Stimulated activated CD4-positive, alpha-beta T cell treated with anti-CD3 and anti-CD28 coated beads, Interleukin-12 subunit alpha, Interleukin-12 subunit beta, amount 100 ng/mL, for 24 hours (primary cell): ENCODE data around the gene ISL1.

Source experiments
- DNase-seq, 2 experiments: peaks; one replicate each; pipeline ENCODE4 v3.0.0-alpha.2; 2020; ENCODE audit warnings: low read depth in 2 of 2

Gene ISL1

GRCh38 chr5:51386916-51387883 lies 4.0 kb downstream of the ISL1 start:
- DNase-seq, result no peak

- DNase-seq, result no peak
These were observed 4.6 kb downstream of the ISL1 start for GRCh38 chr5:51387884-51388275.

- no peak for DNase-seq
These were observed 5.4 kb downstream of the ISL1 start for GRCh38 chr5:51388488-51389287.

- DNase-seq, result no peak
These were observed 6.0 kb downstream of the ISL1 start for GRCh38 chr5:51389288-51389576.

DNA sequence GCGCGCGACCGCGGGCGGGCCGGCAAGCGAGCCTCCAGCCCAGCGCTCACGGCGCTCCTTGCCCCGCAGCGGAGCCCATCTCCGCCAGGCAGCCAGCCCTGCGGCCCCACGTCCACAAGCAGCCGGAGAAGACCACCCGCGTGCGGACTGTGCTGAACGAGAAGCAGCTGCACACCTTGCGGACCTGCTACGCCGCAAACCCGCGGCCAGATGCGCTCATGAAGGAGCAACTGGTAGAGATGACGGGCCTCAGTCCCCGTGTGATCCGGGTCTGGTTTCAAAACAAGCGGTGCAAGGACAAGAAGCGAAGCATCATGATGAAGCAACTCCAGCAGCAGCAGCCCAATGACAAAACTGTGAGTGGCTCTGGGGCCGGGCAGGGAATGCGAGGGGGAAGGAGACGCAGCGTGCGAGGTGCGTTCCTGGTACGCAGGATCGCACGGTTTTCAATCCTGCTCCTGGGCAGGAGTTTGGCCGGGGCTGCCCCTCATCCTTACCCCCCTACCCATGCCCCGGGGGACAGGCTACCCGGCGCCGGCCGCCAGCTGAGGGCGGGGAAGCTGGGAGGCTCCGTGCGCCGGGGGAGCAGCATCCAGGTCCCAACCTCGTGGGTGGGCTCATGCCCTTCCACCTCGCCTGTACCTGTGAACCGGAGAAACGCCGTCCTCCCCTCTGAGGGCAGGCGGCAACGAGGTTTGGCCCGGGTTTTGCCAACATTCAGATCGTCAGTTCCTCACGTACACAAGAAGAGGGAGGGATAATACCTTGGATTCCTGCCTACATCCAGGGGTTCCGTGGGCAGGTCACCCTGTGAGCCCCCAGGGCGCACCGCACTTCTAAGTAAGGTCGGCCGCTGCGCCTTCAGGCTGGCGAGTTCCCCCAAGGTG lies 6.6 kb downstream of the ISL1 start:
- no peak for DNase-seq

- DNase-seq, result no peak
These were observed 7.9 kb downstream of the ISL1 start for GRCh38 chr5:51391175-51391574.

DNA sequence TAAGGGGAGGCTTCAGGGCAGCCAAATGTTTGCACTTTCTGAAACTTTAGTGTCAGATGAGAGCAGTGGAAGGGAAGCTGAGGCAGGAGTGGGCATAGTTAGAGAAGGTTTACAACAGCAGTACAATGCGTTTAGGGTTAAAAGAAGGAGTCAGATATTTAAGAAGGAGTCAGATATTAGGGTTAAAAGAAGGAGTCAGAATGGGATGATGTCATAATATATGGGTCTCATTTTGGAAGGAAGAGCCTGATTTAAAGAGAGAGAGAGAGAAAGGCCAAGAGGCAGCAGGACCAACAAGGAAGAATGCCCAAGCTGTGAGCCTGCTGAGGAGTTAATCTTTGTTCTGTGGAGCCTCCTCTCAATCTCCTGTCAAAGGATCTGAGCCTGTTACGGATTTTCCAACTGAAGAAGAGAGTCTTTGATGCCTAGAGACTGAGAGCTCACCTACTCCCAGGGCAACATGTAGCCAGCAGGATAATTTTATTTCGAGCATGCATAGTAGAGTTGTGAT lies 9.5 kb downstream of the ISL1 start:
- no peak for DNase-seq

GRCh38 chr5:51394609-51395008 lies 11.4 kb downstream of the ISL1 start:
- no peak for DNase-seq

DNA sequence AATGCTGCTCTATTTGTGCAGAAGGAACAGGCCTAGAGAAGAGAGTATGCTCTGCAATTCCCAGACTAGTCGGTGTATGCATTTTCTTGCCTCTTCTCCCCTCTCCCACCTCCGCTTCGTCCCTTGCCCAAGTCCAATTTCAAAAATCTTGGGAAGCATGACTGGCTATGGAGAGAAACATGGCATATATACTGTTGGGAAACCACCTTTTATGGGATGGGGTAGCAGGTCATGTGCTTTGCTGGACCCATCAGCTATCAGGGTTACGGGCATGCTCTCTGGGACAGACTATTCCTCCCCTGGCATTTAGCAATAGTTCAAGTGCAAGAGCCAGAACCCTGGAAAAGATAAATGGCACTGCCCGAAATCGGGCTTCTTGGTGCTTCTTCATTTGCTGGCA lies 12.0 kb downstream of the ISL1 start:
- DNase-seq, result no peak

DNA sequence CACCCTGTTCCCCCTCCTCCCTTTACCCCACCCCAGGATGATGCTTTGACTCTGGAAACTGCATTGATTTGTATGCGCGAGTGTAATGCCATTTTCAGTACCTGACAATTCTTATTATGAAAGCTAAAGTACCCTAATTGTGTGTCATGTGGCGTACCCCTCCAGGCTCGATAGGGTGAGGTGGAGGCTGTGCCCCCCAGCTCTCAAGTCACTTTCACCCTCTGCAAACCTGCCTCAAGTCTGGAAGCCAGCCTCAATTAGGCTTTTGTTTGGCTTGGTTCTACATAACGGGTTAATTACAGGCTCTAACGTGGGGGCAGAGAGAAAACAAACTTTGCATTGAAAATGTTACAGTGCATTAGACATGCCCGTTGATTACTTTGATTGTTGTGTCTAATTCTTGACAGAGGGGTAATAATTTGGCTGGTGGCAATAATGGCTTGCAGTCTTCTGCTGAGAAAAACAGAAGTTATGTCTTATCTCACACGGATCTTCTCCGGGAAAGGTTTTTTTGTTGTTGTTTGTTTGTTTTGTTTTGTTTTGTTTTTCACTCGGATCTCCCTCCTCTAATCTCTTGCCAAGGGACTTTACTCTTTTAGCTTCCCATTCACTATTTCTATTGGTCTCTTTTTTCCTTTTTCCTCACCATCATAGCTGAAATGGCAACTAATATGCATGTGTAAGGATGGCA lies 12.6 kb downstream of the ISL1 start:
- DNase-seq, result no peak

- DNase-seq, result no peak
These were observed 13.5 kb downstream of the ISL1 start for GRCh38 chr5:51396797-51397196.

DNA sequence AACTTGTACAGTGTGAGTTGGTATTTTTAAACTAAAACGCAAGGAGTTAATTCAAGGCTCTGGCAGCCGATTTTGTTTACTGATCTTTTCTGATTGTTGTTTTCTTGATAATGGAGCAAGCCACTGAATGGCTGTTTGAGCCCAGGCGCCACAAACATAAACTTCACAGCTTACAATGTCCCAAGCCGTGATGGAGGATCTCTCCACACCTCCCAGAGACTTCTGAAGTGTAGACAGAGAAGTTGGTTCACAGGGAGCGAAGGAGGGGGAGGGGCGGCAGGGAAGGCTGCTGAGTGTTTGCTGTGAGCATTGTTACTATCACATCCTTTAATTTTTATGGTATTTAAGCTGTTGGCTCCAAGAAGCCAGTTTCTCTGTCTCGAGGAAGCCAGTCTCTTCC lies 14.7 kb downstream of the ISL1 start:
- no peak for DNase-seq

DNA sequence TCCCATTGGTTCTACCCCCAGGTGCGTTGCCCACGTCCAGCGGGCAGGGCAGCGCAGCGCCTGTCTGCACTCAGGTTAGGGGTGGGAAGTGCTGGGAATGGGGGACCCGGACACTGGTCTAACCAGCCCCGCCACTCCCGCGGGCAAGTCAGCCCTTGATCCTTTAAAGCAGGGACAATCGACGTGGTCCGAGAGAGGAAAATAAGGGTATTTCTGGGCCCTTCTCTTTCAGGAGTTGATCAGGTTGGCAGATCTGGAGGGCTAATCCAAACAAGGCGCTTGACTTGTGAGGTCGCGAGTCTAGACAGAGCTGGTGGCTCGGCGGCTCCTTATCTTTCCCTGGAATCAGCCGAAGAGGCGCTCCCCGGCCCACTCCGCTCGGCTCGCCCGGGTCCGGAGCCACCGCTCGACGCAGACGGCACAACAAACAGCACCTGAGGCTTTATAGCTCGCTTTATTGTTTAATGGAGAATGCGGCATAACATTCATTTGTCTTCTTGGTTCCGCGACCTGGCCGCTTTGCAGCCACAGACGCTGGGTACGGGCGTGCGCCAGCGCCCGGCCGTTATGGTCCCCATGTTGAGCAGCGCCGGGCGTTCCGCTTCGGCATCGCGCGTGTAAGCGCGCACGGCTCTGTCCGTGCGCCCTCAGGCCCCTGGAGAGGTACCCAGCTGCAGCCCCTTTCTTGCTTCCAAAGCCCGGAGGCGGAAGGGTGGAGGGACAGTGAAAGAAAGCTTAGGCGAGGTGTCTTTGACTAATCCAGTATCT lies 15.8 kb downstream of the ISL1 start:
- no peak for DNase-seq

GRCh38 chr5:51399643-51400006 lies 16.4 kb downstream of the ISL1 start:
- no peak for DNase-seq

GRCh38 chr5:51404255-51404654 lies 21.0 kb downstream of the ISL1 start:
- no peak for DNase-seq

- DNase-seq, result no peak
These were observed 28.7 kb downstream of the ISL1 start for GRCh38 chr5:51411921-51412325.

GRCh38 chr5:51414516-51414915 lies 31.3 kb downstream of the ISL1 start:
- DNase-seq, result no peak

GRCh38 chr5:51416149-51416548 lies 32.9 kb downstream of the ISL1 start:
- DNase-seq, result no peak

- DNase-seq, result no peak
These were observed 49.9 kb downstream of the ISL1 start for GRCh38 chr5:51433052-51433710.

GRCh38 chr5:51439232-51439631 lies 56.0 kb downstream of the ISL1 start:
- no peak for DNase-seq
